Naive thymus-derived CD8-positive, alpha-beta T cell (primary cell): ENCODE measurements around the gene RTN4RL2. TPM values are rescaled to one million over a fixed set of nuclear protein-coding genes. Genes with fewer than 3 reads are reported as not detected.
A peak's percentile ranks its signal among the peaks of the same experiment; 100 is the strongest.

ENCODE experiments used
- ATAC-seq, 2 donors: fragments of 150-1000 bp; cut with Tn5 transposase in 1 of 2; sonication (Bioruptor Pico), chemical (Tn5 transposase) in 1 of 2; 1 replicate in 1 of 2; 2 replicates in 1 of 2; pipeline ENCODE4 v1.10.0; 2021; ENCODE audit warnings: mild to moderate bottlenecking in 2 of 2, moderate library complexity in 2 of 2
- POLR2A ChIA-PET: fragments of 350-600 bp; sonication (Branson Sonifier 250); formaldehyde crosslinking; loops from one replicate; lab custom pipeline; 2021; ENCODE audit warnings: antibody characterized with exemption; lab: Charles Lee
- DNase-seq, 10 donors: peaks; one replicate each; pipeline versions ENCODE4 v3.0.0 to v3.0.0-alpha.2; 2020 to 2022
- H3K27ac Mint-ChIP-seq, 10 donors: one replicate each; pipeline ENCODE4 v1.8.0; 2020 to 2022; ENCODE audit warnings: mild to moderate bottlenecking in 10 of 10, mixed read lengths in 10 of 10, moderate library complexity in 4 of 10, inconsistent platforms in 1 of 10
- H3K27me3 Mint-ChIP-seq, 5 donors: one replicate each; pipeline ENCODE4 v1.8.0; 2021 to 2022; ENCODE audit warnings: mixed read lengths in 5 of 5
- H3K36me3 Mint-ChIP-seq, 3 donors: one replicate each; pipeline ENCODE4 v1.8.0; 2020 to 2022; ENCODE audit warnings: mixed read lengths in 3 of 3, mild to moderate bottlenecking in 2 of 3, inconsistent platforms in 1 of 3
- H3K4me1 Mint-ChIP-seq, 4 donors: one replicate each; pipeline ENCODE4 v1.8.0; 2021 to 2022; ENCODE audit warnings: mixed read lengths in 4 of 4
- H3K4me3 Mint-ChIP-seq, 10 donors: one replicate each; pipeline ENCODE4 v1.8.0; 2020 to 2022; ENCODE audit warnings: mild to moderate bottlenecking in 10 of 10, mixed read lengths in 10 of 10, moderate library complexity in 6 of 10, inconsistent platforms in 1 of 10
- H3K9me3 Mint-ChIP-seq, 9 donors: one replicate each; pipeline ENCODE4 v1.8.0; 2020 to 2022; ENCODE audit warnings: mixed read lengths in 9 of 9, mild to moderate bottlenecking in 3 of 9, inconsistent platforms in 1 of 9, moderate library complexity in 1 of 9
- polyA plus RNA-seq, 3 donors: library from polyadenylated mRNA; unstranded; fragments of 300-500 nt; fragmentation: Illumina TruSeq; gene quantifications; one replicate each; pipeline ENCODE4 v1.2.3, GENCODE V29; 2021
- total RNA-seq, 8 experiments: library from RNA in 2 of 8; stranded (reverse) in 2 of 8; gene quantifications; one replicate each; pipeline ENCODE4 v1.2.3 and lab custom pipeline; 2021 to 2026

Gene RTN4RL2
- total and polyA plus RNA-seq, 5 experiments from 2014 or later = 0.09 to 0.21 TPM; not detected in 3

DNA sequence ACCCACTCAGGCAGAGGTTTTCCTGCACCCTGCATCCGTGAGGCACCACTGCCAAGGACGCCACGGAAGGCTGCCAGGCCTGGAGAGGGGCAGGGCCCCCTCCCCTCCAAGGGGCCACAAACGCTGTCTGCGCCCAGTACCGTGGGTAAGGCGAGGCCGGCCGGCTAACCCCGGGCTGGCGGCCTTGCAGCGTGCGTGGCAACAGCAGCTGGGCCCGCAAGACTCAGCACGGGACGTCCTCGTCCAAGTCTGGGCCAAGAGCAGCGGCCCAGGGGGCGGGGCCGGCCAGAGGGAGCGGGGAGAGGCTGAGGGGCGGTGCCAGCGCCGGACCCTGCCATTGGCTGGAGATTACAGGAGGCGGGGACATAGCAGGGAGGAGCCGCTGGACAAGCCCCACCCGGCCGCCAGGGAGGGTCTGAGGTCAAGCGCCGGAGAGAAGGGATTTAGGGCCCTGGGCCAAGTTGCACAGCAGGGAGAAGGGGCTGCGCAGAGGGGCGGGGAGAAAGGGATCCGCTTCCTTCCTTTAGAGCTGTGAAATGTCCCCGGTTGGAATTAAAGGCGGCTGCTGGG lies 39.2 kb downstream of the RTN4RL2 start:
- Mint-ChIP-seq H3K4me1 (peaks cover 0 to 10% (median 7%) of the 10 kb centered on the region in 4 donors), H3K9me3 (no peaks in the 10 kb centered on the region), H3K4me3 (no peak overlapping the region), H3K27me3 (no peaks in the 10 kb centered on the region), H3K27ac (no peak overlapping the region), H3K36me3 (peaks cover 0 to 46% (median 7%) of the 10 kb centered on the region in 3 donors)
- peak in 1 of 2 donors; percentile 65 for ATAC-seq
- peak in 2 of 10 donors; percentile 14 to 62 for DNase-seq
- POLR2A ChIA-PET = interaction anchor here (0.5 to 1.5 kb wide), 2 partner anchors 8 to 16 kb away, joined by 3 read pairs; partner anchors contain the start of gene SLC43A1

DNA sequence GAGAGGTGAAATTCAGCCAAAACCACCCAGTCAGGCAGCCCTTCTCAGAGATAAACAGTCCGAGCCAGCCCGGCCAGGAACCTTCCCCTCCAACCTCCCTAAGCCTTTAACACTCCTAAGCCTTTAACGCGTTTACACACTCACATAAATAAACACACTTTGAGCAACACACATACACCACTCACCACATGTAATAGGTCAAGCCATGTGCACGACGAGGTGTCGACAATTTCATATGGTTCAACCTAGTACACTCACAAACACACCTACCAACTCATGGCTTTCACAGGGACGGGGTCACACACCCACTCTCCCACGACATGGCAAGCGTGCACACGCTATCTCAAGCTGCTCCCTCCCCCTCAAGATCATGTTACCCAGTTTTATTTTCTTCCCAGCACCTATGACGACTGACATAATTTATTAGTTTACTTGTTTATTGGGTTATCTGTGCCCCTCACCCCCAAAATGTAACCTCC lies 39.7 kb downstream of the RTN4RL2 start:
- DNase-seq (peak in 1 of 10 donors; percentile 30), ATAC-seq (no peak)
- H3K27ac Mint-ChIP-seq = peak overlapping the region in 1 of 10 donors; percentile 40
- POLR2A ChIA-PET = interaction anchor here (0.5 to 1.5 kb wide), 2 partner anchors 8 to 15 kb away, joined by 3 read pairs; partner anchors contain the start of gene SLC43A1
- H3K27me3 Mint-ChIP-seq = no peaks in the 10 kb centered on the region
- H3K9me3 Mint-ChIP-seq = no peaks in the 10 kb centered on the region
- peak overlapping the region in 1 of 10 donors; percentile 6 for H3K4me3 Mint-ChIP-seq
- H3K36me3 Mint-ChIP-seq = peaks cover 0 to 50% (median 7%) of the 10 kb centered on the region in 3 donors
- peaks cover 0 to 10% (median 7%) of the 10 kb centered on the region in 4 donors for H3K4me1 Mint-ChIP-seq

DNA sequence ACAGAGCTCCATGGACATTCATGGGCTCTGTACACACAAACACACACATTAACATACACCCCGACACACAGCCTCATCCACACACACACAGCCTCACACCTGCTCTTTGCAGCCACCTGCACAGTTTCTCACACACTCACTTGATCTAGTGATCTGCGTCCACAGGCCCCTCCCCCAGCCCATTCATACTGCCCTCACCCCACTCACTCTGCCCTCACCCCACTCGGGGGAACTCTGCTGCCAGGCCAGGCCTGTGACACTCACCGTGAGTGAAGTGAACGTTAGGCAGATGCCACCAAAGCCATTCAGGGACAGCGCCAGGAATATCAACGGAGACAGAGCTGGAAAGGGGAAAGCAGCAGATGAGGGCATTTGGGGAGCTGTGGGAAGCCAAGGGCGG lies 40.2 kb downstream of the RTN4RL2 start:
- peaks cover 0 to 10% (median 7%) of the 10 kb centered on the region in 4 donors for H3K4me1 Mint-ChIP-seq
- no peaks in the 10 kb centered on the region for H3K9me3 Mint-ChIP-seq
- H3K27ac Mint-ChIP-seq = no peak overlapping the region
- H3K27me3 Mint-ChIP-seq = no peaks in the 10 kb centered on the region
- H3K36me3 Mint-ChIP-seq = peaks cover 0 to 52% (median 7%) of the 10 kb centered on the region in 3 donors
- ATAC-seq (no peak), DNase-seq (no peak)
- POLR2A ChIA-PET = interaction anchor here (1.5 kb wide), 1 partner anchor 15 kb away, joined by 3 read pairs; the partner anchor contains the start of gene SLC43A1
- H3K4me3 Mint-ChIP-seq = peak overlapping the region in 1 of 10 donors; percentile 6

DNA sequence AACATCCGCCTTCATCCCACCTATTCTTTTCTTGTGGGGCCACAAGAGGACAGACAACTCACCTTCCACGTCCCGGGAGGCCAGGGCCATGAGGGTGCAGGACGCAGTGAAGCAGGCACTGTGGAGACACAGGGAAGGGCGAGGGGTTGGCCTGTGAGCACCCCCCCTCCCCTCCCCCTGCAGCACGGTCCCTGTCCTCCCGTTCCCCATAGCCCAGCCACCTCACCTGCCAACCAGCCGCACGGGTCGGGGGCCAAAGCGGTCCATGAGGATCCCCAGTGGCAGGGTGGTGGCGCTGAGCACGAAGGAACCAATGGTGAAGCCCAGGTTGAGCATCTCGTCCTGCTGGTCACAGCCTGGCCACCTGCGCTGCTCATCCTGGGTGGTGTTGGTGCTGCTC lies 40.6 kb downstream of the RTN4RL2 start:
- peaks cover 0 to 53% (median 5%) of the 10 kb centered on the region in 3 donors for H3K36me3 Mint-ChIP-seq
- no peaks in the 10 kb centered on the region for H3K9me3 Mint-ChIP-seq
- peaks cover 0 to 10% (median 7%) of the 10 kb centered on the region in 4 donors for H3K4me1 Mint-ChIP-seq
- no peak overlapping the region for H3K4me3 Mint-ChIP-seq
- ATAC-seq (no peak), DNase-seq (no peak)
- H3K27ac Mint-ChIP-seq = no peak overlapping the region
- POLR2A ChIA-PET = interaction anchor here (1.5 kb wide), 1 partner anchor 14 kb away, joined by 3 read pairs; the partner anchor contains the start of gene SLC43A1
- H3K27me3 Mint-ChIP-seq = no peaks in the 10 kb centered on the region

DNA sequence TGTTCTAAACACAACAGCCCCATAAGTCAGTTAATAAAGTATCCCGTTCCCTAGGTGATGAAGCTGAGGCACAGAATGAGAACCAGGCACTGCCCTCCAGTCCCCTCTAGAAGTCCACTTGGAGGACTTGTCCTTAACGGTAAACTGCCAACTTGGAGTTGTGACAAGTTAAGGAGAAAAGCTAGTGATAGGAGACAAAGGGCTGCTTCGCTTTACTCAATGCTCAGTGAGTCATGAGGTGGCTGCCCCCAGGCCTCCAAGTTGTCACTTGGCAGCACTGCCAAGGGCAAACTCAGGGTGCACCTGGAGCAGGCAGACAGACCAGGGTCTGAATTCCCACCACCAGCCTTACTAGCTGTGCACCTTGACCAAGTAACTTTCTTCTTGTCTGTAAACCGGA lies 41.6 kb downstream of the RTN4RL2 start:
- DNase-seq (no peak), ATAC-seq (no peak)
- POLR2A ChIA-PET = interaction anchor here (0.5 to 1.3 kb wide), 2 partner anchors 14 to 202 kb away, joined by 3 read pairs; partner anchors contain the start of gene SLC43A1
- H3K4me1 Mint-ChIP-seq = peaks cover 0 to 10% (median 7%) of the 10 kb centered on the region in 4 donors
- no peaks in the 10 kb centered on the region for H3K27me3 Mint-ChIP-seq
- H3K9me3 Mint-ChIP-seq = no peaks in the 10 kb centered on the region
- peaks cover 0 to 54% (median 4%) of the 10 kb centered on the region in 3 donors for H3K36me3 Mint-ChIP-seq
- H3K27ac Mint-ChIP-seq = peak overlapping the region in 1 of 10 donors; percentile 27
- no peak overlapping the region for H3K4me3 Mint-ChIP-seq

DNA sequence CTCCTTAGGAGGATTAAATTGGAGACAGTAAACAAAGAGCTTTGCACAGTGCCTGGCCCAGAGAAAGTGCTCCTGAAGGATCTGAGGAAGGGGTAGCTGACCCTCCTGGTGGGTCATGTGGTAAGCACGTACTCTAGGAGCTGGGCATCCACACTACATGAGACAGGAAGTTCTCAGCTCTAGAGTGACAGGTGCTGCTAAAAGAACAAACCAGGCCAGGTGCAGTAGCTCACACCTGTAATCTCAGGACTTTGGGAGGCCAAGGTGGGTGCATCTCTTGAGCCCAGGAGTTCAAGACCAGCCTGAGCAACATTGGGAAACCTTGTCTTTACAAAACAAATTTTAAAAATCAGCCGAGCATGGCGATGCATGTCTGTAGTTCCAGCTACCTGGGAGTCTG lies 42.0 kb downstream of the RTN4RL2 start:
- ATAC-seq (no peak), DNase-seq (no peak)
- peaks cover 0 to 10% (median 7%) of the 10 kb centered on the region in 4 donors for H3K4me1 Mint-ChIP-seq
- POLR2A ChIA-PET = interaction anchor here (1.3 kb wide), 1 partner anchor 13 kb away, joined by 3 read pairs; the partner anchor contains the start of gene SLC43A1
- H3K4me3 Mint-ChIP-seq = no peak overlapping the region
- H3K27me3 Mint-ChIP-seq = no peaks in the 10 kb centered on the region
- peaks cover 0 to 53% (median 4%) of the 10 kb centered on the region in 3 donors for H3K36me3 Mint-ChIP-seq
- no peaks in the 10 kb centered on the region for H3K9me3 Mint-ChIP-seq
- H3K27ac Mint-ChIP-seq = peak overlapping the region in 1 of 10 donors; percentile 27

DNA sequence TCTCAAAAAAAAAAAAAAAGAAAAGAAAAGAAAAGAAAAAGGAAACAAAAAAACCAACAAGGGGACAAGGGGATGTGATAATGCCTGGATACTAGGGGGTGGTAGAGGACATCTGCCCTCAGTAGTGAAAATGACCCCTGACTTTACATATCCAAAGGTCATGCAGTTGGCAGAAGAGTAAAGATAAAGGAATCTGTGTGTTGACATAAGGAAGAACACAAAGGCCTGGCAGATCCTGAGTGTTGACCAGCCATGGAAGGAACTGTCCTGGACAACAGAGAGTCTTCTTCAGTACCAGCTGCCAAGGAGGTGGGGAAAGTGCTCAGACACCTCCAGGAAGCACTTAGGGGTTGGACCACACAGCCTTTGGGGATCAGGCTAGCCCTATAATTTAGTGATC lies 42.5 kb downstream of the RTN4RL2 start:
- no peaks in the 10 kb centered on the region for H3K9me3 Mint-ChIP-seq
- H3K4me3 Mint-ChIP-seq = no peak overlapping the region
- H3K27ac Mint-ChIP-seq = peak overlapping the region in 1 of 10 donors; percentile 33
- peaks cover 0 to 51% (median 4%) of the 10 kb centered on the region in 3 donors for H3K36me3 Mint-ChIP-seq
- ATAC-seq (no peak), DNase-seq (no peak)
- H3K4me1 Mint-ChIP-seq = peaks cover 0 to 10% (median 7%) of the 10 kb centered on the region in 4 donors
- POLR2A ChIA-PET = interaction anchor here (0.6 to 1.3 kb wide), 2 partner anchors 13 to 231 kb away, joined by 3 to 5 read pairs; partner anchors contain the start of gene SLC43A1
- H3K27me3 Mint-ChIP-seq = no peaks in the 10 kb centered on the region

DNA sequence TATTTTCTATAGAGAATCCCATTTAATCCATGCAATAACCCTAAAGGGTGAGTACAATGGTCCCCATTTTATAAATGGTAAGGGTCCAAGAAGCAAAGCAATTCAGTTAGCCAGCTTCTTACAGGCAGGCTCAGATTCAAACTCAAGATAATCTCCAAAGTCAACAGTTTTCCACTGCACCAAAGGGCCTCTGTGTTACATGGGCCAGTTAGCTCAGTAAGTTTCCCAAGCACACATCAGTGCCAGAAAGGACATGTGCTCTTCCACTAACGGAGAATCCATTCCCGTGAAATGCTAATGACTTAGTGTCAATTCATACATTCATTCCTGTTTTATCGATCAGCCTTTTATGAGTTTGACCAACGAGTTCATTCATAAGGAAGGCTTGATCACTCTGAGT lies 44.2 kb downstream of the RTN4RL2 start:
- ATAC-seq = no peak

DNA sequence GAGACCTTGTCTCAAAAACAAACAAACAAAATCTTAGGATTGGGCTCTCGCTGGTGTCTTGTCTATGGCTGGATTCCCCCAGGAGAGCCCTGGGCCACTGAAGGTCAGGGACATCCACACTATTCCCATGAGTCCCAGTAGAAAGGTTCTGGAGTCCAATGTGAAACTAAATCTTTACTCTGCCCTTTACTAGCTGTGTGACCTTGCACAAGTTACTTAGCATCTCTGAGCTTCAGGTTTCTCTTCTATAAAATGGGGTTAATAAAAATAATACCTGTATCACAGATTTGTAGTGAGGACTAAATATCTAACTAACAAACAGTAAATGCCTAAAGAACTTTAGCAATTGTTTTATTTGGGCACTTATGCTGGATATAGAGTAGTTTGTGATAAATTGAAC lies 46.2 kb downstream of the RTN4RL2 start:
- H3K4me1 Mint-ChIP-seq = peaks cover 2 to 7% (median 3%) of the 10 kb centered on the region in 4 donors
- H3K27ac Mint-ChIP-seq = no peak overlapping the region
- H3K9me3 Mint-ChIP-seq = no peaks in the 10 kb centered on the region
- no peaks in the 10 kb centered on the region for H3K27me3 Mint-ChIP-seq
- peaks cover 0 to 39% (median 0%) of the 10 kb centered on the region in 3 donors for H3K36me3 Mint-ChIP-seq
- DNase-seq (no peak), ATAC-seq (no peak)
- POLR2A ChIA-PET = interaction anchor here (1.0 kb wide), 1 partner anchor 13 kb away, joined by 4 read pairs; no protein-coding TSS in a partner anchor
- no peak overlapping the region for H3K4me3 Mint-ChIP-seq

More for the DNA sequence above, 44.2 kb downstream of the RTN4RL2 start:
- Mint-ChIP-seq H3K9me3 (no peaks in the 10 kb centered on the region), H3K36me3 (peaks cover 0 to 46% (median 4%) of the 10 kb centered on the region in 3 donors), H3K4me1 (peaks cover 2 to 10% (median 7%) of the 10 kb centered on the region in 4 donors), H3K27me3 (no peaks in the 10 kb centered on the region), H3K27ac (no peak overlapping the region), H3K4me3 (no peak overlapping the region)
- DNase-seq = no peak
- POLR2A ChIA-PET = interaction anchor here (2.3 kb wide), 1 partner anchor 10 kb away, joined by 6 read pairs; no protein-coding TSS in a partner anchor

DNA sequence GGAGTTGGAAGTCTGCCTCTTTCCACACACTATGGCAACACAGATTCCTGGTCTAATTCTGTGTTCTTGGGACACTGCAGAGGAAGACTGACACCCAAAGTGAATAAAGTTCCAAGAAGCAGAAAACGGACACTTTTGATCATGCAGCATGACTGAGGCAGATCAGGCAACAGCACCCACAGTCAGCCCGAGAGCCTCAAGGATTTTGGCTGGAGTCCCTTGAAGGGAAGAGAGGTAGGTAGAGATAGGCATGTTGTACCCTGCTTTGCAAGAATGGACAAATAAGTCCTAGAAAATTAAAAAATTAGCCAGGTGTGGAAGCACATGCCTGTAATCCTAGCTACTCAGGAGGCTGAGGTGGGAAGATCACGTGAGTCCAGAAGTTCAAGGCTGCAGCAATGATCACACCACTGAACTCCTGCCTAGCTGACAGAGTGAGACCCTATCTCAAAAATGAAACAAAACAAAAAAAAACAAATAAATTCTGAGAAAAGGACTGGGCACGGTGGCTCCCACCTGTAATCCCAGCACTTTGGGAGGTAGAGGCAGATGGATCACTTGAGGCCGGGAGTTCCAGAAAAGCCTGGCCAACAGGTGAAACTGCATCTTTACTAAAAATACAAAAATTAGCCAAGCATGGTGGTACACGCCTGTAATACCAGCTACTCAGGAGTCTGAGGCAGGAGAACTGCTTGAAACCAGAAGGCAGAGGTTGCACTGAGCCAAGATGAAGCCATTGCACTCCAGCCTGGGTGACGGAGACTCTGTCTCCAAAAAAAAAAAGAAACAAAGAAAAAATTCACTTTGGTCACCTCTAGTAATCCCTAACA lies 48.2 kb downstream of the RTN4RL2 start:
- no peak overlapping the region for H3K4me3 Mint-ChIP-seq
- DNase-seq = peak in 1 of 10 donors; percentile 15
- POLR2A ChIA-PET = interaction anchor here (0.7 kb wide), 2 partner anchors 9 to 286 kb away, joined by 3 read pairs; no protein-coding TSS in a partner anchor

DNA sequence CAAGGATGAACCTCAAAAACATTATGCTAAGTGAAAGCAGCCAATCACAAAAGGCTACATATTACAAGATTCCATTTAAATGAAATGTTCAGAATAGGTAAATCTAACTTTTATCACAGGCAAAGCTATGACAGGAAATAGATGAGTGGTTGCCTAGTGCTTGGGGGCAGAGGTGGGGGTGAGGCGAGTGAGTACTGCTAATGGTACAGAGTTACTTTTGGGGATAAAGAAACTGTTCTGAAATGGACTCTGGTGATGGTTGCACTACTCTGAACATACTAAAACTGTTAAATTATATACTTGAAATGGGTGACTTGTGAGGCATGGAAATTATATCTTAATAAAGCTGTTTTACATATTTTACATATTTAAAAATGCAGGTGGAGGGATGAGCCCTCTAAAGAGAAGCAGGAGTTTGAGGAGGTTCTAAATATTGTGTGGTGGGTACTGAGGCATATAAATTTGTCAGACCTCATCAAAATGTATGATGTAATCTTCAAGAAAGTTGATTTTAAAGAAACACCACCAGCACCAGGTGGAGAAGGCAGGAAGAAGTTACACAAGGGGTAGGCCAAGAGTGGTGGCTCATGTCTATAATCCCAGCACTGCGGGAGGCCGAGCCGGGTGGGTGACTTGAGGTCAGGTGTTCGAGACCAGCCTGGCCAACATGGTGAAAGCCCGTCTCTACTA lies 51.6 kb downstream of the RTN4RL2 start:
- Mint-ChIP-seq H3K36me3 (peaks cover 0 to 10% (median 0%) of the 10 kb centered on the region in 3 donors), H3K4me3 (peak overlapping the region in 7 of 10 donors; percentile 5 to 71 (median 26)), H3K9me3 (no peaks in the 10 kb centered on the region), H3K4me1 (peaks cover 20 to 41% (median 35%) of the 10 kb centered on the region in 4 donors), H3K27me3 (no peaks in the 10 kb centered on the region), H3K27ac (peak overlapping the region; percentile 57 to 88 (median 72))
- peak in 1 of 2 donors; percentile 54 for ATAC-seq
- DNase-seq = peak in 2 of 10 donors; percentile 16 to 21
- POLR2A ChIA-PET = interaction anchor here (0.7 to 1.3 kb wide), 2 partner anchors 14 to 19 kb away, joined by 3 read pairs; no protein-coding TSS in a partner anchor

More for the DNA sequence above, 48.2 kb downstream of the RTN4RL2 start:
- peaks cover 13 to 25% (median 23%) of the 10 kb centered on the region in 4 donors for H3K4me1 Mint-ChIP-seq
- peaks cover 0 to 29% (median 0%) of the 10 kb centered on the region in 3 donors for H3K36me3 Mint-ChIP-seq
- no peak for ATAC-seq
- H3K9me3 Mint-ChIP-seq = no peaks in the 10 kb centered on the region
- H3K27ac Mint-ChIP-seq = peak overlapping the region in 1 of 10 donors; percentile 56
- no peaks in the 10 kb centered on the region for H3K27me3 Mint-ChIP-seq
